ENCODE data around the gene GABRA6. TPM values are rescaled to one million over a fixed set of nuclear protein-coding genes. Genes with fewer than 3 reads are reported as not detected.
"Not testable (repeated sequence)": the region's sequence is repeated elsewhere in the genome, so short reads cannot be mapped to it uniquely, and the experiment has no call there.

The GABRA6 gene
- not detected for total RNA-seq

GRCh38 chr5:161685461-161685860 lies at the start of gene GABRA6:
TSS of gene GABRA6 (plus strand) at chr5:161685721. CDS start at chr5:161685990, 269 bp downstream.
- Histone ChIP-seq H3K9me3 (no peaks in the 10 kb centered on the region), H3K27ac (no peak within 1 kb of the TSS), H3K4me1 (no peaks in the 10 kb centered on the region), H3K36me3 (no peaks in the 10 kb centered on the region), H3K4me3 (no peak within 1 kb of the TSS), H3K27me3 (no peaks in the 10 kb centered on the region)
- DNase-seq (no peak), ATAC-seq (ENCODE audit: low FRiP score in 2 of 2) (no peak)
- TF ChIP-seq POLR2A (IDR thresholded peaks at IDR 0.05) (no peak), POLR2AphosphoS5 (IDR thresholded peaks at IDR 0.05) (no peak), EP300 (IDR thresholded peaks at IDR 0.05) (no peak)
- TF ChIP-seq, protein P1, sequence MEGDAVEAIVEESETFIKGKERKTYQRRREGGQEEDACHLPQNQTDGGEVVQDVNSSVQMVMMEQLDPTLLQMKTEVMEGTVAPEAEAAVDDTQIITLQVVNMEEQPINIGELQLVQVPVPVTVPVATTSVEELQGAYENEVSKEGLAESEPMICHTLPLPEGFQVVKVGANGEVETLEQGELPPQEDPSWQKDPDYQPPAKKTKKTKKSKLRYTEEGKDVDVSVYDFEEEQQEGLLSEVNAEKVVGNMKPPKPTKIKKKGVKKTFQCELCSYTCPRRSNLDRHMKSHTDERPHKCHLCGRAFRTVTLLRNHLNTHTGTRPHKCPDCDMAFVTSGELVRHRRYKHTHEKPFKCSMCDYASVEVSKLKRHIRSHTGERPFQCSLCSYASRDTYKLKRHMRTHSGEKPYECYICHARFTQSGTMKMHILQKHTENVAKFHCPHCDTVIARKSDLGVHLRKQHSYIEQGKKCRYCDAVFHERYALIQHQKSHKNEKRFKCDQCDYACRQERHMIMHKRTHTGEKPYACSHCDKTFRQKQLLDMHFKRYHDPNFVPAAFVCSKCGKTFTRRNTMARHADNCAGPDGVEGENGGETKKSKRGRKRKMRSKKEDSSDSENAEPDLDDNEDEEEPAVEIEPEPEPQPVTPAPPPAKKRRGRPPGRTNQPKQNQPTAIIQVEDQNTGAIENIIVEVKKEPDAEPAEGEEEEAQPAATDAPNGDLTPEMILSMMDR (IDR thresholded peaks at IDR 0.05) = no peak
- WGBS, 2 donors = 59 to 66% methylated on average over 4 of the region's 4 CpGs

DNA sequence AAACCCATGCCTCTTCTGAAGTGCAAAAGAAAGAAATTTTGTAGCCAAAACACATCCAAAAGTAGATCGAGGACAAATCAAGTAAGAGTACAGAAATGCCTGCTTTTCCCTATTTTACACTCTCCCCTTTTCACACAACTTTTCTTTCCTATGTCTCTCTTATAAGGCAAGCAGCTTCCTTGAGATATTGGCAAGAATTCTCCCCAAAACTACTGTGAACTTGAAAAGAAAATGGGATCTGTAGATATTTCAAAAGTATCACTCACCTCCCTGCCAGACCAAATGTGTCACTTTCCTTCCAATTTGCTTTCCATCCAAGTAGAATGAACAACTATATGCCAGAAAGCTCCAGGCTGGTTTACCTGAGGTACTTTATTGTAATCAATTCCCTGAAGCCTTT lies 47.9 kb upstream of the GABRA6 start:
- Histone ChIP-seq H3K4me1 (no peaks in the 10 kb centered on the region), H3K36me3 (no peaks in the 10 kb centered on the region), H3K9me3 (no peaks in the 10 kb centered on the region), H3K27ac (no peak overlapping the region), H3K27me3 (no peaks in the 10 kb centered on the region), H3K4me3 (no peak overlapping the region)
- WGBS, 2 donors = 71 to 76% methylated on average over 1 of the region's 1 CpG
- DNase-seq (no peak), ATAC-seq (ENCODE audit: low FRiP score in 2 of 2) (no peak)
- no peak for TF ChIP-seq EP300 (IDR thresholded peaks at IDR 0.05)
- TF ChIP-seq, protein P1 (IDR thresholded peaks at IDR 0.05) = no peak
- no peak for TF ChIP-seq POLR2AphosphoS5 (IDR thresholded peaks at IDR 0.05)
- no peak for TF ChIP-seq POLR2A (IDR thresholded peaks at IDR 0.05)

DNA sequence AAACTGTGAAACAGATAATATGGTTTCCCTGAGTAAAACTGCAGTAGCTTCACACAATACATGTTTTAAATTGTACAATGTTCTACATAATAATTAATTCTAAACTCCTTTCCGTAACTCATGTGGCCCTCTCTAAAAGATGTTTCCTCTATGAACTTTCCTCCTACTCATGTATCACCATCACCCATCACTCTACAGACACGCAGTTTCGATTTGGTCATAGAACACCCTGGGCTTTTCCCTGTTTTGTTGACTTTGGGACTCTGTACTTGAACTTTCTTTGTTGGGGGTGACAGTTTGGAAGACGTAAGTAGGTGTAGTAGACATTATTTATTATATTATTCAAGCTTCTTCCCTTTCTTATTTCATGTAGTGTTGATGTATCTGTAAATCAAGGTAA lies 44.1 kb upstream of the GABRA6 start:
- 74 to 75% methylated on average over 4 of the region's 4 CpGs for WGBS, 2 donors
- no peak for TF ChIP-seq POLR2A (IDR thresholded peaks at IDR 0.05)
- TF ChIP-seq EP300 (IDR thresholded peaks at IDR 0.05) = no peak
- TF ChIP-seq, protein P1 (IDR thresholded peaks at IDR 0.05) = no peak
- TF ChIP-seq POLR2AphosphoS5 (IDR thresholded peaks at IDR 0.05) = no peak

GRCh38 chr5:161645264-161645663 lies 40.3 kb upstream of the GABRA6 start:
- H3K36me3 ChIP-seq = no peaks in the 10 kb centered on the region

More for the DNA sequence above, 44.1 kb upstream of the GABRA6 start:
- DNase-seq (no peak), ATAC-seq (ENCODE audit: low FRiP score in 2 of 2) (no peak)
- Histone ChIP-seq H3K9me3 (no peaks in the 10 kb centered on the region), H3K36me3 (no peaks in the 10 kb centered on the region), H3K4me1 (no peaks in the 10 kb centered on the region), H3K27ac (no peak overlapping the region), H3K4me3 (no peak overlapping the region), H3K27me3 (no peaks in the 10 kb centered on the region)

GRCh38 chr5:161651926-161652325 lies 33.6 kb upstream of the GABRA6 start:
- H3K9me3 ChIP-seq; H3K4me3 ChIP-seq; H3K4me1 ChIP-seq; DNase-seq; H3K27ac ChIP-seq; H3K27me3 ChIP-seq; ATAC-seq (ENCODE audit: low FRiP score in 2 of 2); H3K36me3 ChIP-seq: not testable (repeated sequence)
- 62% methylated on average over 8 of the region's 8 CpGs for WGBS, 2 donors

More at GRCh38 chr5:161645264-161645663, 40.3 kb upstream of the GABRA6 start:
- H3K27ac ChIP-seq = no peak overlapping the region
- TF ChIP-seq, protein P1 (IDR thresholded peaks at IDR 0.05) = no peak
- 85 to 86% methylated on average over 1 of the region's 1 CpG for WGBS, 2 donors
- DNase-seq (no peak), ATAC-seq (ENCODE audit: low FRiP score in 2 of 2) (no peak)
- no peaks in the 10 kb centered on the region for H3K9me3 ChIP-seq
- H3K4me1 ChIP-seq = no peaks in the 10 kb centered on the region
- H3K27me3 ChIP-seq = no peaks in the 10 kb centered on the region
- no peak overlapping the region for H3K4me3 ChIP-seq

Data from upper lobe of left lung (tissue), 6 donors.